Measurements from ENCODE around the gene FAM83E. TPM values are rescaled to one million over a fixed set of nuclear protein-coding genes. Genes with fewer than 3 reads are reported as not detected.

The FAM83E gene
- total RNA-seq: not detected

DNA sequence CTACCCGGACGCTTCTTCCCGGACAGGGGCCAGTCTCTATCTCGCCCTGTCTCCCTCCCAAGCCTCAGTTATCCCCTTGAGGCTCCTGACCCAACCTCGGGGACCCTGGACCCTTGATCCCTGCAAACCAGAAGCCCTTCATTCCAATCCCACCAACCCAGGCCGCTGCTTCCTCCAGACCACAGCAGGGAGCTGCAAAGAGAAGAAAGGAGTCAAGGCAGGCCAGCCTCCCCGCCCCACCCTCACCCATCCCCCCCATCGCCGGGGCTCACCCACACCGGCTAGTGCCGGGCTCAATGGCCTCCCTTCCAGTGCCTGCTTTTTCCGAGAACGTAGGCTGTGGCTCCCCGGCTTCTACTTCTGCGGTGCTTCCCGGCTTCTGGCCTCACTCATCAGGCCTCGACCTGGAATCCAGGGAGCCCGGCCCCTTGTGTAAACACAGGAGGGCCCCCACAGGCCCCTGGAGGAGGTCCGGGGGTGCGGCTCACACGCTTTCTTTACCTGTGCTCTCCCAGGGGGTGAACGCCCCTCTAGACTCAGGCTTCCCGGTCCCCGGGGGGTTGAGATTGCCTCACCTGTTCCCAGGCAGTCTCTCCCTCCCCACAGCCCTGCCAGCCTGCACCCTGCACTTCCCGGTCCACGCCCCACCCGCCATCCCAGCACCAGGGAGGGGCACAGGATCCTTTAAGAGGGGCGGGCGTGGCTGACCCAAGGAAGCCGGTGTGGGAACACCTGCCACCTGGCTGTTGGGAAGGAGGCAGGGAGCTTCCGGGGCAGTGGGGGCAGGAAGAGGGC is at the start of gene FAM83E:
TSS of gene FAM83E (minus strand) at position 641 of the 795 bp plus-strand sequence. CDS start 1,704 bp downstream, outside the sequence.
- Histone ChIP-seq H3K27me3 (no peaks in the 10 kb centered on the region), H3K4me3 (no peak within 1 kb of the TSS), H3K9me3 (no peaks in the 10 kb centered on the region), H3K27ac (no peak within 1 kb of the TSS), H3K4me1 (peaks cover 10 to 14% of the 10 kb centered on the region in 2 donors), H3K36me3 (peaks cover 18 to 29% of the 10 kb centered on the region in 2 donors)
- TF ChIP-seq, protein P1, sequence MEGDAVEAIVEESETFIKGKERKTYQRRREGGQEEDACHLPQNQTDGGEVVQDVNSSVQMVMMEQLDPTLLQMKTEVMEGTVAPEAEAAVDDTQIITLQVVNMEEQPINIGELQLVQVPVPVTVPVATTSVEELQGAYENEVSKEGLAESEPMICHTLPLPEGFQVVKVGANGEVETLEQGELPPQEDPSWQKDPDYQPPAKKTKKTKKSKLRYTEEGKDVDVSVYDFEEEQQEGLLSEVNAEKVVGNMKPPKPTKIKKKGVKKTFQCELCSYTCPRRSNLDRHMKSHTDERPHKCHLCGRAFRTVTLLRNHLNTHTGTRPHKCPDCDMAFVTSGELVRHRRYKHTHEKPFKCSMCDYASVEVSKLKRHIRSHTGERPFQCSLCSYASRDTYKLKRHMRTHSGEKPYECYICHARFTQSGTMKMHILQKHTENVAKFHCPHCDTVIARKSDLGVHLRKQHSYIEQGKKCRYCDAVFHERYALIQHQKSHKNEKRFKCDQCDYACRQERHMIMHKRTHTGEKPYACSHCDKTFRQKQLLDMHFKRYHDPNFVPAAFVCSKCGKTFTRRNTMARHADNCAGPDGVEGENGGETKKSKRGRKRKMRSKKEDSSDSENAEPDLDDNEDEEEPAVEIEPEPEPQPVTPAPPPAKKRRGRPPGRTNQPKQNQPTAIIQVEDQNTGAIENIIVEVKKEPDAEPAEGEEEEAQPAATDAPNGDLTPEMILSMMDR (IDR thresholded peaks at IDR 0.05): no peak
- intact Hi-C loops (cut with DNase I): no loop called here
- no peak for DNase-seq (ENCODE audit: low spot score in 2 of 2)

DNA sequence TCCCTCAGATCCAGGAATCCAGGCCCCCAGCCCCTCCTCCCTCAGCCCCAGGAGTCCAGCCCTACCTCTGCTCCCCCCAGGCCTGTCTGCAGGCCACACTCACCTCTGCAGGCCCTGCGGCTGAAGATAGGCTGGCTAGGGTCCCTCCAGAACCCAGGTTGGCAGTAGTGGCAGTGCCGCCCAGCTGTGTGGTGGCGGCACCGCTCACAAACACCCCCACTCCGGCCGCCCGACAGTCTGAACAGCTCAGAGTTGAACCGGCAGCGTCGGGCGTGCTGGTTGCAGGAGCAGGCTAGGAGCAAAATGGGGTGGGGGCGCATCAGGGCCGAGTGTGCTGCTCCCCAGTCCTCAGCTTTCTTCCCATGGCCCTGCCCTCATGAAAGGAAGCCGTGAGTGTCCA is 49.6 kb upstream of the FAM83E start:
- Histone ChIP-seq H3K27ac (no peak overlapping the region), H3K36me3 (no peaks in the 10 kb centered on the region), H3K4me1 (no peaks in the 10 kb centered on the region), H3K27me3 (no peaks in the 10 kb centered on the region), H3K4me3 (no peak overlapping the region), H3K9me3 (no peaks in the 10 kb centered on the region)
- intact Hi-C loops (cut with DNase I): no loop called here
- no peak for DNase-seq (ENCODE audit: low spot score in 2 of 2)
- TF ChIP-seq, protein P1 (IDR thresholded peaks at IDR 0.05): no peak

DNA sequence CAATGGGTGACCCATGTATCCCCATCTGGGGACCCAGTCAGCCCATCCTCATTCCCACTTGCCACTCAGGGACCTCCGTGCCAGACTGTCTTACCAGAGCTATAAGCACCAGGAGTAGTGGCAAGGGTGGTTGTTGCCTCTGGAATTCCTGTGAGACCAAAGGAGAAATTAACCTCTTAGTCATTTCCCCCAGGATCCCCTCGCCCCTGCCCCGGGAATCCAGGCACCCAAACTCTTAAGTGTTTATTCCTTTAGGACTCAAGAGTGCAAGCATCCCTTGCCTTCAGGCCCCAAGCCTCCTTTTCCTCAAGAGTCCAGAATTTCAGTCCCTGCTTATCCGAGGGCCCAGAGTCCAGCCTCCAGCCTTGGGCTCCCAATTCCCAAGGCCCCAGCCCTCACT is 48.8 kb upstream of the FAM83E start:
- Histone ChIP-seq H3K27ac (no peak overlapping the region), H3K4me1 (no peaks in the 10 kb centered on the region), H3K9me3 (no peaks in the 10 kb centered on the region), H3K36me3 (no peaks in the 10 kb centered on the region), H3K4me3 (no peak overlapping the region), H3K27me3 (no peaks in the 10 kb centered on the region)
- no peak for DNase-seq (ENCODE audit: low spot score in 2 of 2)
- intact Hi-C loops (cut with DNase I): no loop called here
- TF ChIP-seq, protein P1 (IDR thresholded peaks at IDR 0.05): no peak

DNA sequence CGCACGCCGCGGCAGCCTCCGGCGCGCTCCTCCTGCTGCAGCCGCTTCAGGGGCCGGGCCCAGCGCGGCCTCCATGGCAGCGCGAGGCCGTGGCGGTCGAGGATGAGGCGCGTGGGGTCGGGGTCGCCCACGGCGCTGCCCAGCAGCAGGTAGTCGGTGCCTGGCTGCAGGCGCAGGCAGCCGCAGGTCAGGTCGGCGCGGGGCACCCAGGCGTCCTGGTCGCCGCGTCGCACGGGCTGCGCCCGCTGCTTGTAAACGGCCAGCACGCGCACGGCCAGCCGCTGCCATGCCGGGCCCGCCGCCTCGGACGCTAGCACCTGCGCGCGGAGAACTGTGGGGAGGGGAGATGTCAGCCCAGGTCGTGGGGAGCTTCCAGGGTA is 46.8 kb upstream of the FAM83E start:
- Histone ChIP-seq H3K27ac (no peak overlapping the region), H3K4me1 (no peaks in the 10 kb centered on the region), H3K9me3 (no peaks in the 10 kb centered on the region), H3K4me3 (no peak overlapping the region), H3K27me3 (no peaks in the 10 kb centered on the region), H3K36me3 (no peaks in the 10 kb centered on the region)
- DNase-seq (ENCODE audit: low spot score in 2 of 2): no peak
- TF ChIP-seq, protein P1 (IDR thresholded peaks at IDR 0.05): no peak
- intact Hi-C loops (cut with DNase I): no loop called here

DNA sequence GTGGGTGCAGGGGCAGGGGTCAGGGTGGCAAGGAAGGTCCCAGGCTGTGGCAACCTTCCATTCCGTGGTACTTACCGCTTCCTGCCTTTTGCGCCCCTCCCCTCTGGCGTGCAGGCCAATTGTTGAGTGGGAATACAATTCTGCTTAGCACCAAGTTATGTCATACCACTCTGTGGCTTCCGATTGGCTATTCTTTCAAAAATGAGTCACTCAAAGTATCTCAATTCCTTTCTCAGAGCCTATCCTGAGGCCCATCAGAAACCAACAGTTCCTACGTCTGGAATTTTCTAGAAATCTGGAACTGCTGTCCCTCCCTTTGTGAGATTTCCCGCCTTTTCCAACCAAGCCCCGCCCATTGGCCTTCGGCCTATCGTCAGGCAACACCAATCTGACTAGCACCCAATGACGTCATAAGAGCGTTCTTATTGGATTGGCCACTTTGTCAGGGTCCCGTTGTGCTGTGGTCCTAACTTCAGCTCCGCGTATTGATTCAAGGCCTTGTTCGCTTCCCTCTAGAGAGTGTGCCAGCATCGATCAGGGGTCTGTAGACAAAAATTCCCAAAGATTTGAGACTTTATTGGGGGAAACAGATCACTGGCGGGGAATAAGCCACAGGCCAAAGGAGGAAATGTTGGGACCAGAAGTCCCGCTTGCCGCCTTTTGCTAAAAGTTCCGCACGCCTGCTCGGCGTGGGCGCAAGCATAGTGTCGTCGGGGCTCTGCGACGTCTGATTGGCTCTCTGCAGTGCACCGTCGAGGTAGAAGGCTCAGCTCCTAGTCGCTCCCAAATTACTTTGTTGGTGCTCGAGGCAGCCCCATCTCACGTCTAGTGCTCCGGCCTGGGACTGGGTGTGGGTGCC is 46.2 kb upstream of the FAM83E start:
- Histone ChIP-seq H3K36me3 (no peaks in the 10 kb centered on the region), H3K27ac (peak overlapping the region in 1 of 2 donors; percentile 50), H3K4me3 (no peak overlapping the region), H3K9me3 (no peaks in the 10 kb centered on the region), H3K4me1 (no peaks in the 10 kb centered on the region), H3K27me3 (no peaks in the 10 kb centered on the region)
- intact Hi-C loops (cut with DNase I): no loop called here
- peak; percentile 73 to 93 for DNase-seq (ENCODE audit: low spot score in 2 of 2)
- TF ChIP-seq, protein P1 (IDR thresholded peaks at IDR 0.05): no peak

All from ascending aorta (tissue), 2 donors.